OCI-LY3 (cell line): ENCODE measurements around the gene SH2D2A.

Source experiments
- H2AFZ ChIP-seq: fragments of 200-600, 300-600 bp; shearing (Covaris generic); 2 replicates; pipeline ENCODE4 v1.6.0; 2014; ENCODE audit warnings: antibody characterized with exemption, low read depth, low read length
- H3K27ac ChIP-seq: fragments of 200-600, 300-600 bp; sonication (generic); 2 replicates; pipeline ENCODE4 v1.5.1; 2014; ENCODE audit warnings: mild to moderate bottlenecking, low read length, moderate library complexity, mixed read lengths
- H3K27me3 ChIP-seq: fragments of 200-600, 300-600 bp; sonication (generic); 2 replicates; pipeline ENCODE4 v1.6.1; 2014; ENCODE audit warnings: low read depth, low read length, mixed read lengths
- H3K36me3 ChIP-seq: fragments of 200-600, 300-600 bp; sonication (generic); replicated peaks from 2 replicates; pipeline ENCODE3; 2014; ENCODE audit warnings: low read depth, low read length, mixed read lengths
- H3K4me1 ChIP-seq: fragments of 300-600, 200-600 bp; sonication (generic); 2 replicates; pipeline ENCODE4 v1.6.1; 2014; ENCODE audit warnings: low read length, mixed read lengths
- H3K4me2 ChIP-seq: fragments of 200-600, 300-600 bp; sonication (generic); 2 replicates; pipeline ENCODE4 v1.6.1; 2014; ENCODE audit warnings: low read length, mixed read lengths
- H3K4me3 ChIP-seq: fragments of 300-600, 200-600 bp; sonication (generic); 2 replicates; pipeline ENCODE4 v1.5.1; 2014; ENCODE audit warnings: antibody characterized with exemption, mild to moderate bottlenecking, low read length, moderate library complexity
- H3K79me2 ChIP-seq: fragments of 300-600, 200-600 bp; shearing (Covaris generic); 2 replicates; pipeline ENCODE4 v1.6.1; 2014; ENCODE audit warnings: mild to moderate bottlenecking, low read length, mixed read lengths
- H3K9ac ChIP-seq: fragments of 300-600, 200-600 bp; shearing (Covaris generic); 2 replicates; pipeline ENCODE4 v1.6.0; 2014; ENCODE audit warnings: mild to moderate bottlenecking, low read length, moderate library complexity
- H3K9me3 ChIP-seq: fragments of 200-600, 300-600 bp; shearing (Covaris generic); 2 replicates; pipeline ENCODE4 v1.6.1; 2014; ENCODE audit warnings: low read length, mixed read lengths; ENCODE audit not compliant: insufficient read depth
- H4K20me1 ChIP-seq: fragments of 200-600, 300-600 bp; sonication (generic); 2 replicates; pipeline ENCODE4 v1.6.1; 2016; ENCODE audit warnings: low read length, mixed read lengths; ENCODE audit not compliant: insufficient read depth
- CTCF ChIP-seq: fragments of 200-600, 300-600 bp; sonication (generic); IDR thresholded peaks from 2 replicates; pipeline ENCODE4 v1.5.1; 2014; ENCODE audit warnings: antibody characterized with exemption, low read length, low read depth
- EZH2phosphoT487 ChIP-seq: fragments of 200-600 bp; shearing (Covaris generic); IDR thresholded peaks from 2 replicates; pipeline ENCODE4 v1.6.1; 2018; ENCODE audit warnings: antibody characterized with exemption, mixed run types, low read depth

The SH2D2A gene

GRCh38 chr1:156781585-156782186 is 35.0 kb downstream of the SH2D2A start:
- Histone ChIP-seq H3K4me1 (no peaks in the 10 kb centered on the region), H3K9me3 (no peaks in the 10 kb centered on the region), H3K4me3 (no peak overlapping the region), H3K27me3 (no peaks in the 10 kb centered on the region), H2AFZ (no peak overlapping the region), H3K27ac (no peak overlapping the region), H4K20me1 (peaks cover 28% of the 10 kb centered on the region), H3K79me2 (peaks cover 59% of the 10 kb centered on the region), H3K4me2 (no peak overlapping the region), H3K36me3 (peaks cover 34% of the 10 kb centered on the region), H3K9ac (no peak overlapping the region)
- TF ChIP-seq EZH2phosphoT487 (no peak), CTCF (no peak)

GRCh38 chr1:156777573-156777972 is 39.1 kb downstream of the SH2D2A start:
- H3K4me3 ChIP-seq, result no peak overlapping the region
- H3K4me2 ChIP-seq, result no peak overlapping the region
- H3K79me2 ChIP-seq, result peaks cover 89% of the 10 kb centered on the region
- H2AFZ ChIP-seq, result no peak overlapping the region
- peaks cover 19% of the 10 kb centered on the region for H3K36me3 ChIP-seq
- no peak overlapping the region for H3K27ac ChIP-seq
- H4K20me1 ChIP-seq, result peaks cover 44% of the 10 kb centered on the region
- no peak for TF ChIP-seq CTCF
- TF ChIP-seq EZH2phosphoT487, result no peak
- H3K9ac ChIP-seq, result no peak overlapping the region
- peaks cover 12% of the 10 kb centered on the region for H3K4me1 ChIP-seq
- no peaks in the 10 kb centered on the region for H3K9me3 ChIP-seq
- no peaks in the 10 kb centered on the region for H3K27me3 ChIP-seq

GRCh38 chr1:156776942-156777341 is 39.7 kb downstream of the SH2D2A start:
- H3K9ac ChIP-seq, result no peak overlapping the region
- peaks cover 45% of the 10 kb centered on the region for H4K20me1 ChIP-seq
- TF ChIP-seq EZH2phosphoT487, result no peak
- TF ChIP-seq CTCF, result no peak
- H3K36me3 ChIP-seq, result peaks cover 15% of the 10 kb centered on the region
- H3K27me3 ChIP-seq, result no peaks in the 10 kb centered on the region
- no peak overlapping the region for H3K27ac ChIP-seq
- H3K9me3 ChIP-seq, result no peaks in the 10 kb centered on the region
- no peak overlapping the region for H3K4me2 ChIP-seq
- no peak overlapping the region for H3K4me3 ChIP-seq
- H2AFZ ChIP-seq, result no peak overlapping the region
- peaks cover 92% of the 10 kb centered on the region for H3K79me2 ChIP-seq
- peaks cover 12% of the 10 kb centered on the region for H3K4me1 ChIP-seq

- no peak overlapping the region for H3K27ac ChIP-seq
These were observed 40.8 kb downstream of the SH2D2A start for GRCh38 chr1:156775799-156776198.

More at GRCh38 chr1:156775799-156776198, 40.8 kb downstream of the SH2D2A start:
- TF ChIP-seq CTCF (no peak), EZH2phosphoT487 (no peak)
- Histone ChIP-seq H2AFZ (no peak overlapping the region), H3K4me2 (no peak overlapping the region), H3K79me2 (peaks cover 90% of the 10 kb centered on the region), H4K20me1 (peaks cover 36% of the 10 kb centered on the region), H3K36me3 (peaks cover 12% of the 10 kb centered on the region), H3K4me1 (peaks cover 12% of the 10 kb centered on the region), H3K9me3 (no peaks in the 10 kb centered on the region), H3K9ac (no peak overlapping the region), H3K4me3 (no peak overlapping the region), H3K27me3 (no peaks in the 10 kb centered on the region)
